ENCODE data around the gene ZNF280B. TPM values are rescaled to one million over a fixed set of nuclear protein-coding genes. Genes with fewer than 3 reads are reported as not detected.
A peak's percentile ranks its signal among the peaks of the same experiment; 100 is the strongest.
"Not testable (repeated sequence)": the region's sequence is repeated elsewhere in the genome, so short reads cannot be mapped to it uniquely, and the experiment has no call there.

Gene ZNF280B
- total RNA-seq, 4 donors from 2014 or later, result 0.10 to 0.78 (median 0.29) TPM

DNA sequence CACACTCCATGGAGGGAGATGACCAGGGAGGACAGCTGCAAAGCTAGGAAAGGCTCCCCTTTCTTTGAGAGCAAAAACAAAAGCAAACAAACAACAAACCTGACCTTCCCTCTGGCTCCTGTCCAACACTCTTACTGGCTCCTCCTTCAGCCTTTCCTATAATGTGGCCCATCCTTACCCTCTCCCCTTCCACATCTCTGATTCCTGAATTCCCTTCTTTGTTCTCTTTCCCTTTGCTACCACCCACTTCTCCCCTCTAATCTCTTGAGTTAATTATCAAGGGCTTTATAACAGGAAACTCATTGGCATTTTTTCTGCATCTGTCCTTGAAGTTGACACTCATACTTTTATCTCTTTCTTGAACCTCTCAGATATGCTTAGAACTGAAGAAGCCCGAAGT, 56.3 kb downstream of the ZNF280B start:
- H3K27me3 ChIP-seq, result peaks cover 0 to 3% (median 0%) of the 10 kb centered on the region in 3 donors
- in situ Hi-C loops (cut with MboI; ENCODE audit: low sequenced_read_pairs in 4 of 4) (loop anchor here in 2 of 4 donors (25.0 kb wide), 3 partner anchors 235 to 685 kb away; partner anchors contain the start of genes RAB36 (in 1 of the 2) and RSPH14 (in 1 of the 2)), intact Hi-C loops (cut with DNase I; ENCODE audit: low total_unique reads) (no loop called here)

DNA sequence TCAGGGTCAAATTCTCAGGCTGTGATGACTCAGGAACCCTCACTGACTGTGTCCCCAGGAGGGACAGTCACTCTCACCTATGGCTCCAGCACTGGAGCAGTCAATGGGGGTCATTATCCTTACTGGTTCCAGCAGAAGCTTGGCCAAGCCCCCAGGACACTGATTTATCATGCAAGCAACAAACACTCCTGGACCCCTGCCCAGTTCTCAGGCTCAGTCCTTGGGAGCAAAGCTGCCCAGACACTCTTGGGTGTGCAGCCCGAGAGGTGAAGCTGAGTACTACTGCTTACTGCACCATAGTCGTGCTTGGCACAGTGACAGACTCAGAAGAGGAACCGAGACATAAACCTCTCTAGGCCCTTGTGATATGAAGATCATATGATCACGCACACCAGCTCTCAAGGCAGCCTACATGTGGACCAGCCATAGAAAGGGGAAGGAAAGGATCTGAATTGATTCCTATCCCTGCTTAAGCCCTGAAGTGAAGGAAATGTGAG, 58.2 kb downstream of the ZNF280B start:
- in situ Hi-C loops (cut with MboI; ENCODE audit: low sequenced_read_pairs in 4 of 4) (loop anchor here in 2 of 4 donors (25.0 kb wide), 3 partner anchors 237 to 687 kb away; partner anchors contain the start of genes RAB36 (in 1 of the 2) and RSPH14 (in 1 of the 2)), intact Hi-C loops (cut with DNase I; ENCODE audit: low total_unique reads) (no loop called here)
- Histone ChIP-seq H3K4me3 (no peak overlapping the region), H3K36me3 (no peaks in the 10 kb centered on the region), H3K4me1 (no peaks in the 10 kb centered on the region), H3K27ac (no peak overlapping the region), H3K9me3 (no peaks in the 10 kb centered on the region), H3K27me3 (peaks cover 0 to 3% (median 0%) of the 10 kb centered on the region in 3 donors)
- ATAC-seq (no peak), DNase-seq (peak; percentile 2 to 20)
- TF ChIP-seq POLR2A (IDR thresholded peaks at IDR 0.05), result no peak
- TF ChIP-seq, protein P1, sequence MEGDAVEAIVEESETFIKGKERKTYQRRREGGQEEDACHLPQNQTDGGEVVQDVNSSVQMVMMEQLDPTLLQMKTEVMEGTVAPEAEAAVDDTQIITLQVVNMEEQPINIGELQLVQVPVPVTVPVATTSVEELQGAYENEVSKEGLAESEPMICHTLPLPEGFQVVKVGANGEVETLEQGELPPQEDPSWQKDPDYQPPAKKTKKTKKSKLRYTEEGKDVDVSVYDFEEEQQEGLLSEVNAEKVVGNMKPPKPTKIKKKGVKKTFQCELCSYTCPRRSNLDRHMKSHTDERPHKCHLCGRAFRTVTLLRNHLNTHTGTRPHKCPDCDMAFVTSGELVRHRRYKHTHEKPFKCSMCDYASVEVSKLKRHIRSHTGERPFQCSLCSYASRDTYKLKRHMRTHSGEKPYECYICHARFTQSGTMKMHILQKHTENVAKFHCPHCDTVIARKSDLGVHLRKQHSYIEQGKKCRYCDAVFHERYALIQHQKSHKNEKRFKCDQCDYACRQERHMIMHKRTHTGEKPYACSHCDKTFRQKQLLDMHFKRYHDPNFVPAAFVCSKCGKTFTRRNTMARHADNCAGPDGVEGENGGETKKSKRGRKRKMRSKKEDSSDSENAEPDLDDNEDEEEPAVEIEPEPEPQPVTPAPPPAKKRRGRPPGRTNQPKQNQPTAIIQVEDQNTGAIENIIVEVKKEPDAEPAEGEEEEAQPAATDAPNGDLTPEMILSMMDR (IDR thresholded peaks at IDR 0.05 in 4 of 5, conservative IDR thresholded peaks at IDR 0.05 in 1 of 5), result no peak

More for the DNA sequence above, 56.3 kb downstream of the ZNF280B start:
- DNase-seq (no peak), ATAC-seq (no peak)
- Histone ChIP-seq H3K4me3 (no peak overlapping the region), H3K9me3 (no peaks in the 10 kb centered on the region), H3K27ac (no peak overlapping the region), H3K36me3 (no peaks in the 10 kb centered on the region), H3K4me1 (no peaks in the 10 kb centered on the region)
- TF ChIP-seq, protein P1 (IDR thresholded peaks at IDR 0.05 in 4 of 5, conservative IDR thresholded peaks at IDR 0.05 in 1 of 5), result no peak
- TF ChIP-seq POLR2A (IDR thresholded peaks at IDR 0.05), result no peak

DNA sequence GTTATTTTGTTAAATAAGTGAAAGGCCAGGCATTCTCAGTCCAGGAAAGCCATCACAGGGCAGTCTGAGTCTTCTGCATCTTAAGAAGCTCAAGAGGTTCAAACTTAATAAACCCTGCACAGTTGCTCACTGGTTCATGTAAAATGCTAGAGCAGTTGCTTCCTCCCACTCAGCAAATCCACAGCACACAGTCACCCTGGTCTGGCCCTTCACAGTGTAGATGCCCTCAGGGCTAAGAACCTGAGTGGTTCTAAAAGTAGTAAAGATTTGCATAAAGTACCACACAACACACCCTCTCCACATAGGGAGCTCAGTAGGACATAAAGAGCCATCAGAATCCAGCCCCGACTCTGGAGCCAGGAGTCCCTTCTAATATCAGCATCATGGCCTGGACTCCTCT, 58.7 kb downstream of the ZNF280B start:
- Histone ChIP-seq H3K27me3 (peaks cover 0 to 3% (median 0%) of the 10 kb centered on the region in 3 donors), H3K27ac (no peak overlapping the region), H3K4me1 (no peaks in the 10 kb centered on the region), H3K4me3 (no peak overlapping the region), H3K9me3 (no peaks in the 10 kb centered on the region), H3K36me3 (no peaks in the 10 kb centered on the region)
- in situ Hi-C loops (cut with MboI; ENCODE audit: low sequenced_read_pairs in 4 of 4), result loop anchor here in 2 of 4 donors (25.0 kb wide), 3 partner anchors 237 to 687 kb away; partner anchors contain the start of genes RAB36 (in 1 of the 2) and RSPH14 (in 1 of the 2)
- DNase-seq, result no peak
- intact Hi-C loops (cut with DNase I; ENCODE audit: low total_unique reads), result no loop called here
- TF ChIP-seq, protein P1 (IDR thresholded peaks at IDR 0.05 in 4 of 5, conservative IDR thresholded peaks at IDR 0.05 in 1 of 5), result no peak
- TF ChIP-seq POLR2A (IDR thresholded peaks at IDR 0.05), result no peak
- ATAC-seq, result no peak

DNA sequence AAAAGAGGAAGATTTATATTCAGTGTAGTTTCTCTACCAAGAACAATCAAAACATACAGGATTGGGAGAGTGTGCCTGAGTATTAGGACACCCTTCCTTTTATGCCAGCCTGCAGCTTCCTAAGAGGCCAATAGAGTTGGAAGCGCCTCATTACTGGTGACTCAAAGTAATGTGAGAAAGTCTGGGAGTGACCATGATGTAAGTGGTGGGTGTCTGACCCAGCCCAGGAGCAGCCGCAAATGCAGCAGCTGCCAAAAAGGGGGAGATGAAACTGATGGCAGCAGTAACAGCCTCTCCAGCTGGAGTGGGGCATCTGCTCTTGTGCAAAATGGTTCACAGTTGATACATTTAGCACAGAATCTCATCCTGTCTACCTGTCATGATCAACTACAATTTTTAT, 62.0 kb downstream of the ZNF280B start:
- DNase-seq (no peak), ATAC-seq (no peak)
- Histone ChIP-seq H3K27me3 (no peaks in the 10 kb centered on the region), H3K4me1 (no peaks in the 10 kb centered on the region), H3K9me3 (no peaks in the 10 kb centered on the region), H3K36me3 (no peaks in the 10 kb centered on the region), H3K4me3 (no peak overlapping the region), H3K27ac (no peak overlapping the region)
- no peak for TF ChIP-seq POLR2A (IDR thresholded peaks at IDR 0.05)
- in situ Hi-C loops (cut with MboI; ENCODE audit: low sequenced_read_pairs in 4 of 4) (no loop called here), intact Hi-C loops (cut with DNase I; ENCODE audit: low total_unique reads) (no loop called here)

DNA sequence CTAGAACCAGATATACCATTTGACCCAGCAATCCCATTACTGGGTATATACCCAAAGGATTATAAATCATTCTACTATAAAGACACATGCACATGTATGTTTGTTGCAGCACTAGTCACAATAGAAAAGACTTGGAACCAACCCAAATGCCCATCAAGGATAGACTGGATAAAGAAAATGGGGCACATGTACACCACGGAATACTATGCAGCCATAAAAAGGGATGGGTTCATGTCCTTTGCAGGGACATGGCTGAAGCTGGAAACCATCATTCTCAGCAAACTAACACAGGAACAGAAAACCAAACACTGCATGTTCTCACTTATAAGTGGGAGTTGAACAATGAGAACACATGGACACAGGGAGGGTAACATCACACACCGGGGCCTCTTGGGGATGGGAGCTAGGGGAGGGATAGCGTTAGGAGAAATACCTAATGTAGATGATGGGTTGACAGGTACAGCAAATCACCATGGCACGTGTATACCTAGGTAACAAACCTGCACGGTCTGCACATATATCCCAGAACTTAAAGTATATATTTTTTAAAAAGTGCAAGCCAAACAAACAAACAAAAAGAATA, 64.4 kb downstream of the ZNF280B start:
- H3K9me3 ChIP-seq; intact Hi-C loops (cut with DNase I; ENCODE audit: low total_unique reads); H3K4me1 ChIP-seq; DNase-seq; ATAC-seq; in situ Hi-C loops (cut with MboI; ENCODE audit: low sequenced_read_pairs in 4 of 4); H3K27ac ChIP-seq; H3K4me3 ChIP-seq; H3K36me3 ChIP-seq; H3K27me3 ChIP-seq: not testable (repeated sequence)
